A549 (cell line): ENCODE data around the gene PDS5B.

Experiments
- CHD2 ChIP-seq: fragments of 150-350 bp; IDR thresholded peaks from 2 replicates; pipeline ENCODE4 v1.6.1; 2014; ENCODE audit warnings: low read length; ENCODE audit not compliant: partially characterized antibody
- CTCF ChIP-seq: fragments of >200 bp; sonication (Bioruptor Twin); formaldehyde crosslinking; IDR thresholded peaks from 3 replicates; pipeline ENCODE4 v1.5.1; 2016
- FOSL2 ChIP-seq, 2 experiments: fragments of 450-650 bp in 1 of 2; fragments of >200 bp in 1 of 2; sonication (Bioruptor Twin) in 1 of 2; formaldehyde crosslinking; IDR thresholded peaks; 2 replicates each; pipeline versions ENCODE4 v1.5.0 to v1.6.1; 2016 to 2020; ENCODE audit warnings: mild to moderate bottlenecking in 1 of 2, moderate library complexity in 1 of 2
- KDM1A ChIP-seq: fragments of 200-600 bp; sonication (generic); IDR thresholded peaks from 2 replicates; pipeline ENCODE4 v1.6.1; 2016; ENCODE audit warnings: low read depth, mild to moderate bottlenecking
- MAFK ChIP-seq: fragments of 450-650 bp; IDR thresholded peaks from 2 replicates; pipeline ENCODE4 v1.6.1; 2014; ENCODE audit not compliant: partially characterized antibody
- MAX ChIP-seq: IDR thresholded peaks from 2 replicates; pipeline ENCODE4 v1.6.1; 2012
- PHF8 ChIP-seq: fragments of 200-600 bp; sonication (generic); IDR thresholded peaks from 2 replicates; pipeline ENCODE4 v1.6.1; 2016; ENCODE audit warnings: low read depth, mild to moderate bottlenecking, antibody characterized with exemption, moderate library complexity, borderline replicate concordance
- POLR2A ChIP-seq: IDR thresholded peaks from 2 replicates; pipeline ENCODE4 v1.6.1; 2012; ENCODE audit warnings: mild to moderate bottlenecking, low read length
- RAD21 ChIP-seq, 2 experiments: fragments of >200 bp in 1 of 2; sonication (Bioruptor Twin) in 1 of 2; formaldehyde crosslinking in 1 of 2; IDR thresholded peaks in 1 of 2; conservative IDR thresholded peaks in 1 of 2; 2 replicates in 1 of 2; 3 replicates in 1 of 2; pipeline ENCODE4 v1.6.1; 2012 to 2018; ENCODE audit warnings: inconsistent platforms in 1 of 2
- REST ChIP-seq: fragments of 200-600 bp; sonication (generic); IDR thresholded peaks from 2 replicates; pipeline ENCODE4 v1.6.1; 2016; ENCODE audit warnings: antibody characterized with exemption, mild to moderate bottlenecking, moderate library complexity
- RFX5 ChIP-seq: fragments of 450-650 bp; IDR thresholded peaks from 2 replicates; pipeline ENCODE4 v1.7.1; 2014; ENCODE audit warnings: antibody characterized with exemption, mild to moderate bottlenecking, moderate library complexity
- ZSCAN20 ChIP-seq: fragments of 250-450 bp; sonication (Bioruptor Pico); IDR thresholded peaks from 2 replicates; pipeline ENCODE4 v1.8.0; 2022; ENCODE audit warnings: mild to moderate bottlenecking, moderate library complexity
- TF ChIP-seq, protein P1 (sequence below): IDR thresholded peaks from 2 replicates; pipeline ENCODE4 v1.6.1; 2012

DNA sequence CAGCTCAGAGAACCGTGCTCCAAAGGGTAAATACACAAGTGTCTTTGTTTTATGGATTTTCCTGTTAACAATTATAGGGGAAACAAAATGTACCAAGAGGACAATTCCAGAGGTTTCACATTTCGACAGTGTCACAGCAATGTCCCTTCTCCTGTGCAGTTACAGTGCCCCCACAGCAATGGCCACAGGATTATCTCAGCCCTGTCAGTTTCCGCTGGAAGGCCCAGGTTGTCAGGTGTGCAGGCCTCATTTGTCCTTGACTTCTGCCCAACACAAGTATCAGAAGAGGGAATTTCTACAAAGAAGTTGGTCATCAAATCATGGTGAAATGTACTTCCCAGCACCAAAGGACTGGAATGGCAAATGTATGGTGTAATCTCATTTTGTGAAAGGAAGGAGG, 36.5 kb upstream of the PDS5B start:
- TF ChIP-seq POLR2A (no peak), CTCF (no peak), KDM1A (no peak), MAFK (no peak), FOSL2 (IDR thresholded peaks at IDR 0.05) (no peak), FOSL2 (CRISPR knock-in tag; IDR thresholded peaks at IDR 0.05) (no peak), RAD21 (conservative IDR thresholded peaks at IDR 0.05 in 1 of 2, IDR thresholded peaks at IDR 0.05 in 1 of 2) (no peak), REST (no peak), MAX (no peak), RFX5 (no peak), PHF8 (no peak), CHD2 (no peak), ZSCAN20 (no peak)
- TF ChIP-seq, protein P1, sequence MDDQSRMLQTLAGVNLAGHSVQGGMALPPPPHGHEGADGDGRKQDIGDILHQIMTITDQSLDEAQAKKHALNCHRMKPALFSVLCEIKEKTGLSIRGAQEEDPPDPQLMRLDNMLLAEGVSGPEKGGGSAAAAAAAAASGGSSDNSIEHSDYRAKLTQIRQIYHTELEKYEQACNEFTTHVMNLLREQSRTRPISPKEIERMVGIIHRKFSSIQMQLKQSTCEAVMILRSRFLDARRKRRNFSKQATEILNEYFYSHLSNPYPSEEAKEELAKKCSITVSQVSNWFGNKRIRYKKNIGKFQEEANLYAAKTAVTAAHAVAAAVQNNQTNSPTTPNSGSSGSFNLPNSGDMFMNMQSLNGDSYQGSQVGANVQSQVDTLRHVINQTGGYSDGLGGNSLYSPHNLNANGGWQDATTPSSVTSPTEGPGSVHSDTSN: no peak
